ENCODE data around the gene AMPH.

Gene AMPH

GRCh38 chr7:38463277-38464225, 167.6 kb downstream of the AMPH start:
- peak; percentile 44 to 72 (median 51) for DNase-seq (ENCODE audit: low read depth in 2 of 3, low spot score in 2 of 3)

- DNase-seq (ENCODE audit: low read depth in 2 of 3, low spot score in 2 of 3), result no peak
These were observed 168.4 kb downstream of the AMPH start for GRCh38 chr7:38462819-38463218.

- DNase-seq (ENCODE audit: low read depth in 2 of 3, low spot score in 2 of 3), result no peak
These were observed 169.3 kb downstream of the AMPH start for GRCh38 chr7:38461887-38462286.

GRCh38 chr7:38453826-38454225, 177.3 kb downstream of the AMPH start:
- DNase-seq (ENCODE audit: low read depth in 2 of 3, low spot score in 2 of 3), result no peak

GRCh38 chr7:38453168-38453567, 178.0 kb downstream of the AMPH start:
- no peak for DNase-seq (ENCODE audit: low read depth in 2 of 3, low spot score in 2 of 3)

GRCh38 chr7:38452681-38453108, 178.5 kb downstream of the AMPH start:
- no peak for DNase-seq (ENCODE audit: low read depth in 2 of 3, low spot score in 2 of 3)

GRCh38 chr7:38451840-38452239, 179.3 kb downstream of the AMPH start:
- DNase-seq (ENCODE audit: low read depth in 2 of 3, low spot score in 2 of 3), result no peak

- no peak for DNase-seq (ENCODE audit: low read depth in 2 of 3, low spot score in 2 of 3)
These were observed 182.5 kb downstream of the AMPH start for GRCh38 chr7:38448584-38449234.

GRCh38 chr7:38448054-38448453, 183.1 kb downstream of the AMPH start:
- no peak for DNase-seq (ENCODE audit: low read depth in 2 of 3, low spot score in 2 of 3)

GRCh38 chr7:38438970-38439369, 192.2 kb downstream of the AMPH start:
- DNase-seq (ENCODE audit: low read depth in 2 of 3, low spot score in 2 of 3), result no peak

GRCh38 chr7:38432671-38433070, 198.5 kb downstream of the AMPH start:
- no peak for DNase-seq (ENCODE audit: low read depth in 2 of 3, low spot score in 2 of 3)

- no peak for DNase-seq (ENCODE audit: low read depth in 2 of 3, low spot score in 2 of 3)
These were observed 199.1 kb downstream of the AMPH start for GRCh38 chr7:38432080-38432479.

GRCh38 chr7:38429057-38429456, 202.1 kb downstream of the AMPH start:
- DNase-seq (ENCODE audit: low read depth in 2 of 3, low spot score in 2 of 3), result no peak

GRCh38 chr7:38428041-38428440, 203.1 kb downstream of the AMPH start:
- no peak for DNase-seq (ENCODE audit: low read depth in 2 of 3, low spot score in 2 of 3)

- DNase-seq (ENCODE audit: low read depth in 2 of 3, low spot score in 2 of 3), result no peak
These were observed 203.8 kb downstream of the AMPH start for GRCh38 chr7:38427279-38427955.

- DNase-seq (ENCODE audit: low read depth in 2 of 3, low spot score in 2 of 3), result no peak
These were observed 205.7 kb downstream of the AMPH start for GRCh38 chr7:38425509-38425908.

- DNase-seq (ENCODE audit: low read depth in 2 of 3, low spot score in 2 of 3), result no peak
These were observed 206.3 kb downstream of the AMPH start for GRCh38 chr7:38424750-38425463.

- DNase-seq (ENCODE audit: low read depth in 2 of 3, low spot score in 2 of 3), result no peak
These were observed 217.4 kb downstream of the AMPH start for GRCh38 chr7:38413784-38414183.

- DNase-seq (ENCODE audit: low read depth in 2 of 3, low spot score in 2 of 3), result no peak
These were observed 219.8 kb downstream of the AMPH start for GRCh38 chr7:38411404-38411803.

- no peak for DNase-seq (ENCODE audit: low read depth in 2 of 3, low spot score in 2 of 3)
These were observed 221.1 kb downstream of the AMPH start for GRCh38 chr7:38410056-38410455.

GRCh38 chr7:38409531-38409930, 221.6 kb downstream of the AMPH start:
- no peak for DNase-seq (ENCODE audit: low read depth in 2 of 3, low spot score in 2 of 3)

Data from activated CD8-positive, alpha-beta memory T cell treated with anti-CD3 and anti-CD28 coated beads for 48 hours (primary cell).